H9 (cell line): Measurements from ENCODE around the gene IL1RAPL2. TPM values are rescaled to one million over a fixed set of nuclear protein-coding genes. Genes with fewer than 3 reads are reported as not detected.
"Not testable (repeated sequence)": the region's sequence is repeated elsewhere in the genome, so short reads cannot be mapped to it uniquely, and the experiment has no call there.

Experiments used
- DNase-seq: peaks from one replicate; pipeline ENCODE4 v3.0.0-alpha.2; 2017
- H2AFZ ChIP-seq: one replicate; pipeline ENCODE4 v1.6.1; 2013; ENCODE audit warnings: mild to moderate bottlenecking, low read length, control low read depth, moderate library complexity
- H2AK5ac ChIP-seq: 2 replicates; pipeline ENCODE4 v1.6.1; 2013; ENCODE audit warnings: low read length, control low read depth, mixed read lengths; ENCODE audit not compliant: insufficient read length
- H2BK120ac ChIP-seq: one replicate; pipeline ENCODE4 v1.6.1; 2013; ENCODE audit warnings: low read depth, mild to moderate bottlenecking, low read length, control low read depth, inconsistent platforms; ENCODE audit not compliant: poor library complexity, severe bottlenecking
- H2BK12ac ChIP-seq: 2 replicates; pipeline ENCODE4 v1.6.1; 2013; ENCODE audit warnings: low read length, control low read depth, mixed read lengths, low read depth; ENCODE audit not compliant: insufficient read length
- H2BK15ac ChIP-seq: 2 replicates; pipeline ENCODE4 v1.6.1; 2013; ENCODE audit warnings: low read depth, low read length, control low read depth
- H2BK20ac ChIP-seq: one replicate; pipeline ENCODE4 v1.6.1; 2013; ENCODE audit warnings: low read depth, mild to moderate bottlenecking, low read length, control low read depth, inconsistent platforms; ENCODE audit not compliant: poor library complexity, severe bottlenecking
- H2BK5ac ChIP-seq: 2 replicates; pipeline ENCODE4 v1.6.1; 2013; ENCODE audit warnings: low read length, control low read depth, mixed read lengths; ENCODE audit not compliant: insufficient read length
- H3K14ac ChIP-seq: 2 replicates; pipeline ENCODE4 v1.6.1; 2013; ENCODE audit warnings: low read length, control low read depth; ENCODE audit not compliant: insufficient read depth
- H3K18ac ChIP-seq: 2 replicates; pipeline ENCODE4 v1.6.1; 2013; ENCODE audit warnings: low read depth, mild to moderate bottlenecking, mixed read lengths, low read length, control low read depth; ENCODE audit not compliant: insufficient read length
- H3K23ac ChIP-seq: 2 replicates; pipeline ENCODE4 v1.6.1; 2013; ENCODE audit warnings: low read length, control low read depth, mixed read lengths, low read depth; ENCODE audit not compliant: insufficient read length
- H3K23me2 ChIP-seq: 2 replicates; pipeline ENCODE4 v1.6.1; 2013; ENCODE audit warnings: low read depth, mild to moderate bottlenecking, mixed read lengths, low read length, control low read depth; ENCODE audit not compliant: insufficient read length, poor library complexity, severe bottlenecking
- H3K27ac ChIP-seq: 2 replicates; pipeline ENCODE4 v1.5.1; 2013; ENCODE audit warnings: low read length, control low read depth, mixed read lengths, low read depth; ENCODE audit not compliant: insufficient read length
- H3K27me3 ChIP-seq: 2 replicates; pipeline ENCODE4 v1.6.1; 2013; ENCODE audit warnings: low read length, control low read depth, inconsistent platforms; ENCODE audit not compliant: insufficient read depth
- H3K4ac ChIP-seq: 2 replicates; pipeline ENCODE4 v1.6.1; 2013; ENCODE audit warnings: low read depth, mild to moderate bottlenecking, control low read depth, inconsistent platforms, low read length, moderate library complexity
- H3K4me1 ChIP-seq: 2 replicates; pipeline ENCODE4 v1.6.1; 2013; ENCODE audit warnings: low read length, control low read depth, inconsistent platforms; ENCODE audit not compliant: insufficient read depth
- H3K4me2 ChIP-seq: 2 replicates; pipeline ENCODE4 v1.6.1; 2013; ENCODE audit warnings: low read length, control low read depth, mixed read lengths; ENCODE audit not compliant: insufficient read length, insufficient read depth
- H3K56ac ChIP-seq: 2 replicates; pipeline ENCODE4 v1.6.1; 2013; ENCODE audit warnings: low read depth, mild to moderate bottlenecking, mixed read lengths, low read length, control low read depth; ENCODE audit not compliant: insufficient read length
- H3K79me1 ChIP-seq: 2 replicates; pipeline ENCODE4 v1.6.1; 2013; ENCODE audit warnings: low read depth, mild to moderate bottlenecking, moderate library complexity, low read length, control low read depth, inconsistent platforms; ENCODE audit not compliant: insufficient read depth, poor library complexity, severe bottlenecking
- H3K79me2 ChIP-seq: 2 replicates; pipeline ENCODE4 v1.6.1; 2013; ENCODE audit warnings: low read length, control low read depth, inconsistent platforms; ENCODE audit not compliant: insufficient read depth
- H3K9ac ChIP-seq: 2 replicates; pipeline ENCODE4 v1.6.1; 2013; ENCODE audit warnings: low read length, control low read depth, mixed read lengths; ENCODE audit not compliant: insufficient read length; ENCODE audit errors: extremely low read depth
- H3K9me3 ChIP-seq: one replicate; pipeline ENCODE4 v1.6.1; 2013; ENCODE audit warnings: low read depth, low read length, inconsistent platforms; ENCODE audit not compliant: control insufficient read depth
- H3T11ph ChIP-seq: one replicate; pipeline ENCODE4 v1.6.1; 2013; ENCODE audit warnings: mild to moderate bottlenecking, low read length, control low read depth, inconsistent platforms
- H4K20me1 ChIP-seq: one replicate; pipeline ENCODE4 v1.6.1; 2013; ENCODE audit not compliant: control insufficient read depth, insufficient read length, insufficient read depth
- H4K5ac ChIP-seq: 2 replicates; pipeline ENCODE4 v1.6.1; 2013; ENCODE audit warnings: low read depth, mild to moderate bottlenecking, mixed read lengths, low read length, control low read depth; ENCODE audit not compliant: insufficient read length
- H4K8ac ChIP-seq: replicated peaks from 2 replicates; pipeline ENCODE4 v1.6.1; 2013; ENCODE audit warnings: low read length, control low read depth, mixed read lengths, low read depth; ENCODE audit not compliant: insufficient read length
- H4K91ac ChIP-seq: 2 replicates; pipeline ENCODE4 v1.6.1; 2013; ENCODE audit warnings: low read depth, mild to moderate bottlenecking, moderate library complexity, mixed read lengths, low read length, control low read depth; ENCODE audit not compliant: insufficient read length
- H3K27ac Mint-ChIP-seq, 3 experiments: 2 replicates in 2 of 3; 3 replicates in 1 of 3; pipeline ENCODE4 v1.8.0; 2020 to 2021; ENCODE audit warnings: mixed read lengths in 3 of 3, mild to moderate bottlenecking in 1 of 3, moderate library complexity in 1 of 3
- H3K27me3 Mint-ChIP-seq: 2 replicates; pipeline ENCODE4 v1.8.0; 2021; ENCODE audit warnings: low read depth, mild to moderate bottlenecking, moderate library complexity, mixed read lengths
- H3K36me3 Mint-ChIP-seq, 3 experiments: 2 replicates in 2 of 3; 3 replicates in 1 of 3; pipeline ENCODE4 v1.8.0; 2020 to 2021; ENCODE audit warnings: low read depth in 3 of 3, mixed read lengths in 3 of 3; ENCODE audit not compliant: insufficient read depth in 1 of 3
- H3K4me1 Mint-ChIP-seq, 2 experiments: 2 replicates each; pipeline ENCODE4 v1.8.0; 2020; ENCODE audit warnings: mixed read lengths in 2 of 2
- H3K4me3 Mint-ChIP-seq, 2 experiments: 2 replicates in 1 of 2; 3 replicates in 1 of 2; pipeline ENCODE4 v1.8.0; 2020 to 2021; ENCODE audit warnings: mild to moderate bottlenecking in 2 of 2, mixed read lengths in 2 of 2, moderate library complexity in 1 of 2
- H3K9me3 Mint-ChIP-seq, 2 experiments: 2 replicates in 1 of 2; 3 replicates in 1 of 2; pipeline ENCODE4 v1.8.0; 2020; ENCODE audit warnings: mild to moderate bottlenecking in 2 of 2, mixed read lengths in 2 of 2, moderate library complexity in 1 of 2
- WGBS: extraction: QIAGEN DNeasy Blood & Tissue Kit; methylation state at CpG from one replicate; pipeline ENCODE4 v1.1.7; 2013; ENCODE audit warnings: missing lambda C conversion rate, low lambda C conversion rate, mixed read lengths; ENCODE audit not compliant: insufficient read length; ENCODE audit errors: extremely low coverage; 5-methylcytosine and 5-hydroxymethylcytosine counted together
- total RNA-seq: library from RNA; stranded (reverse); gene quantifications from 2 replicates; pipeline ENCODE4 v1.2.1, GENCODE V29; 2021
- TF ChIP-seq, protein P1 (sequence below): fragments of 200-600 bp; sonication (generic); conservative IDR thresholded peaks from 3 replicates; pipeline ENCODE4 v1.8.0; 2021; ENCODE audit warnings: antibody characterized with exemption, mild to moderate bottlenecking

IL1RAPL2 gene
- total RNA-seq, 1 experiment from 2014 or later = not detected

GRCh38 chrX:104913348-104913747 lies 347.3 kb downstream of the IL1RAPL2 start:
- Histone ChIP-seq H2BK15ac (no peak overlapping the region), H3K79me1 (no peaks in the 10 kb centered on the region), H2BK12ac (no peak overlapping the region), H2BK5ac (no peak overlapping the region), H3K27me3 (no peaks in the 10 kb centered on the region), H2AFZ (no peak overlapping the region), H3K27ac (no peak overlapping the region), H3K23ac (no peak overlapping the region), H3K56ac (no peak overlapping the region), H4K20me1 (no peaks in the 10 kb centered on the region), H4K5ac (no peak overlapping the region), H3K9me3 (no peaks in the 10 kb centered on the region), H4K91ac (no peak overlapping the region), H3K14ac (no peak overlapping the region), H3K18ac (no peak overlapping the region), H4K8ac (no peak overlapping the region), H3K4ac (no peak overlapping the region), H3K9ac (no peak overlapping the region), H3K4me2 (no peak overlapping the region), H3T11ph (no peak overlapping the region), H3K23me2 (no peaks in the 10 kb centered on the region), H3K79me2 (no peaks in the 10 kb centered on the region), H2BK20ac (no peak overlapping the region), H2AK5ac (no peak overlapping the region), H2BK120ac (no peak overlapping the region), H3K4me1 (no peaks in the 10 kb centered on the region)
- H3K4me1 Mint-ChIP-seq = peaks cover 0 to 7% of the 10 kb centered on the region in 2 experiments; a peak in 1 of 4 replicates
- TF ChIP-seq, protein P1, sequence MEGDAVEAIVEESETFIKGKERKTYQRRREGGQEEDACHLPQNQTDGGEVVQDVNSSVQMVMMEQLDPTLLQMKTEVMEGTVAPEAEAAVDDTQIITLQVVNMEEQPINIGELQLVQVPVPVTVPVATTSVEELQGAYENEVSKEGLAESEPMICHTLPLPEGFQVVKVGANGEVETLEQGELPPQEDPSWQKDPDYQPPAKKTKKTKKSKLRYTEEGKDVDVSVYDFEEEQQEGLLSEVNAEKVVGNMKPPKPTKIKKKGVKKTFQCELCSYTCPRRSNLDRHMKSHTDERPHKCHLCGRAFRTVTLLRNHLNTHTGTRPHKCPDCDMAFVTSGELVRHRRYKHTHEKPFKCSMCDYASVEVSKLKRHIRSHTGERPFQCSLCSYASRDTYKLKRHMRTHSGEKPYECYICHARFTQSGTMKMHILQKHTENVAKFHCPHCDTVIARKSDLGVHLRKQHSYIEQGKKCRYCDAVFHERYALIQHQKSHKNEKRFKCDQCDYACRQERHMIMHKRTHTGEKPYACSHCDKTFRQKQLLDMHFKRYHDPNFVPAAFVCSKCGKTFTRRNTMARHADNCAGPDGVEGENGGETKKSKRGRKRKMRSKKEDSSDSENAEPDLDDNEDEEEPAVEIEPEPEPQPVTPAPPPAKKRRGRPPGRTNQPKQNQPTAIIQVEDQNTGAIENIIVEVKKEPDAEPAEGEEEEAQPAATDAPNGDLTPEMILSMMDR = peak; percentile 65
- peaks cover 7 to 41% of the 10 kb centered on the region in 2 experiments; a peak in 4 of 5 replicates for H3K9me3 Mint-ChIP-seq
- H3K4me3 Mint-ChIP-seq = no peak overlapping the region
- H3K27ac Mint-ChIP-seq = no peak overlapping the region
- peaks cover 1% of the 10 kb centered on the region; the same call in 1 of the 2 replicates for H3K27me3 Mint-ChIP-seq
- peaks cover 0 to 4% (median 1%) of the 10 kb centered on the region in 3 experiments; a peak in 2 of 7 replicates for H3K36me3 Mint-ChIP-seq
- no peak for DNase-seq

GRCh38 chrX:104914686-104915085 lies 348.7 kb downstream of the IL1RAPL2 start:
- H3K9me3 ChIP-seq, H2BK120ac ChIP-seq, H2BK12ac ChIP-seq, H3K36me3 Mint-ChIP-seq, H3K27ac Mint-ChIP-seq, H3K4me1 Mint-ChIP-seq, H3K56ac ChIP-seq, H4K5ac ChIP-seq, H2BK20ac ChIP-seq, H3T11ph ChIP-seq, H3K18ac ChIP-seq, H3K14ac ChIP-seq, H2AFZ ChIP-seq, H2BK15ac ChIP-seq, H4K8ac ChIP-seq, H3K4me2 ChIP-seq, H2AK5ac ChIP-seq, H3K23me2 ChIP-seq, H3K23ac ChIP-seq, H4K91ac ChIP-seq, H3K27me3 ChIP-seq, H3K27ac ChIP-seq, H3K4ac ChIP-seq, H3K79me1 ChIP-seq, H4K20me1 ChIP-seq, H3K79me2 ChIP-seq, H2BK5ac ChIP-seq, H3K4me1 ChIP-seq, DNase-seq, H3K4me3 Mint-ChIP-seq, H3K27me3 Mint-ChIP-seq, H3K9ac ChIP-seq: not testable (repeated sequence)
- peaks cover 5 to 37% of the 10 kb centered on the region in 2 experiments; a peak in 4 of 5 replicates for H3K9me3 Mint-ChIP-seq
- WGBS = no CpG with 5 or more reads among the region's 5 CpGs
